Left forelimb (tissue), 1 donor: ENCODE results near the gene GALNT17.

ENCODE experiments used
- DNase-seq: peaks from one replicate; pipeline ENCODE4 v3.0.0-alpha.2; 2018; ENCODE audit warnings: low spot score

GALNT17 gene

DNA sequence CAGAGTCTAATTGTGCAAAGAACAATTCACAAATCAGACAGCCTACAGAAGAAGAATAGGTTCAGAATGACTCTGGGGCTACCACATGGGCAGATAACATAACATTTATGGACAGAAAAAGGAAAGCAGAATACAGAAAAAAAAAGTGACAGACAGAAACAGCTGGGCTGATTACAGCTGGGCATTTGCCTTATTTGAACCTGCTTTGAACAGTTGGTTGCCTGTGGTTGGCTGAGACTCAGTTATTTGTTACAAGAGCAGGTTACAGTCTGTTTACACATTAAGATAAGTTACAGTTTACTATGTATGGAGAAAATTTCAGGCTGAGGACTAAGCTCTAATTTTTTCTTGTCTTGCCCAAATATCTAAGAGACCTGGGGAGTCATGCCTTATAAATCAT lies 327.2 kb downstream of the GALNT17 start:
- no peak for DNase-seq

DNA sequence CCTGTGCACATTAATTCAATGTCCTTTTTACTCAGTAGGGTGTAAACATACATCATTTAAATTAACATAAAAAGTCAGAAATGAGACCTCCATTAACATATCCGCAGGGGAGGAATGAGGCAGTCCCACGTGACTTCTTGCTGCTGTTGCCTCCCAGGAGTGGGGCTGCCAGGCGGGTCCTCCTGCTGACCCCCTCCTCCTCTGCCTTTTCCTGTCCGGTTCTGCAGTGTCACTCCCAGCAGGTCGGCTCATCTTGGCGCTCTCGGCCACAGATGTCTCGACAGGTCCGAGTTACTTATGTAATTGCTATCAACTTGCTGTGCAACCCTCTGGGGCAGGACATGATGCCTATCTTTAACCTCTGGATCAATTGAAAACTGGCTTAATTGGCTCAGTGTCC lies 329.6 kb downstream of the GALNT17 start:
- DNase-seq, result no peak

DNA sequence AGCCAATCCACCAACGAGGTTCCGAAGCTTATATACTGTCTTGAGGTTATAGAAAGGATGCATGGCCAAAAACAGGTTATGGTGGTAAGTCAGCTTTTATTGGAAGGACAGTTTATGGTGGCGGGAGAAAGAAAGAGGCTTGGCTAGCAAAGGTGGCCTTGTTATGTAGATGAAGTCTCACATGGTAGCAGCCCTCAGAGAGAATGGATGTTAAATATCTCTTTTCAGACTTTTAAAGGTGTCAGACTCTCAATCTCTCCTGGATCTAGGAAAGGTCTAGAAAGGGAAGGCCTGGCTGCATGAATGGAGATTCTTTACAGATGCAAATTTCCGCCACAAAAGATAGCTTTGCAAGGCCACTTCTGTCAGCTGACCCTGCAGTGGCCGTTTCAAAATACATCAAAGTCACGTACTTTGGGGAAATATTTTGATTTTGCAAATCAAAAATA lies 333.8 kb downstream of the GALNT17 start:
- no peak for DNase-seq

DNA sequence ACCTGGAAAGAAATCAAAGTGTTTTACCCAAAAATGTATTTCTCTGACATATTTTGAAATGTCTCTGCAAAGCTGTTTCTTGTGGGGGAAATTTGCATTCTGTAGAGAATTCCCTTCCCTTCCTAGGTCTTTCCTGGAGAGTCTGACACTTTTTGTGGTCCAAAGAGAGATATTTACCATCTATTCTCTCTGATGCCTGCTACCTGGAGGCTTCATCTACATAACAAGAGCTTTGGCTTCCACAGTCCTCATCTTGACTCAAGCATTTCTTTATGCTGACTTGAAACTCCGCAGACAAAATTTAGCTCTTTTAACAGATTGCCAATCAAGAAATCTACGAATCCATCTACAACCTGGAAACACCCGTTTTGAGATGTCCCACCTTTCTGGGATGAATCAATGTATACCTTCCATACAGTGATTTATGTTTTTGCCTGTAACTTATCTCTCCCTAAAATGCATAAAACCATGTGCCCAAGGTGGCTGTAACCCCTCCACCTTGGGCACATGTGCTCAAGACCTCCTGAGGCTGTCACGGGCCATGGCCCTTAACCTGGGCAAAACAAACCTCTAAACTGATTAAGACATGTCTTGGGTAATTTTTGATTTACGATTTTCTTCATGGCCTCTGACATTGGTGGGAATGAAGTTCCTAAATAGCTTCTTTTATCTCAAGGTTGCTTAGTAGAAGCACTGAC lies 334.7 kb downstream of the GALNT17 start:
- no peak for DNase-seq

DNA sequence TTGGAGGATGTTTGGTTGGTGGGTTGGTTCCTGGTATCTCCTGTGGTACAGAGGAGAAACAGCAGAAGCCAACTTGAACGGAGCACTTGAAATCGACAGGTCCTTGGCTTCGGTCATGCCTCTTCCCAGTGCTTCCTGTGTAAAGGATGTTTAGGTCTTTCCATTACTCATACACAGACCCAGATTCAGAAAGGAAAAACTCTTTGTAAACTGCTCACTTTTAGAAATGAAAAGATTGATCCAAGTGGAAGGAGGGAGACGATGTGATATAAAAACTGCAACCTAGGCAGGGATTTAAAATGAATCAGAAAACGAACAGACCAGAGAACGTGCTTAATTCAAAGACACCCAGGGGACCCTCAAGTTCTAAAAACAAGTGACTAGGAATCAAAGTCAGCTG lies 338.4 kb downstream of the GALNT17 start:
- DNase-seq, result no peak

DNA sequence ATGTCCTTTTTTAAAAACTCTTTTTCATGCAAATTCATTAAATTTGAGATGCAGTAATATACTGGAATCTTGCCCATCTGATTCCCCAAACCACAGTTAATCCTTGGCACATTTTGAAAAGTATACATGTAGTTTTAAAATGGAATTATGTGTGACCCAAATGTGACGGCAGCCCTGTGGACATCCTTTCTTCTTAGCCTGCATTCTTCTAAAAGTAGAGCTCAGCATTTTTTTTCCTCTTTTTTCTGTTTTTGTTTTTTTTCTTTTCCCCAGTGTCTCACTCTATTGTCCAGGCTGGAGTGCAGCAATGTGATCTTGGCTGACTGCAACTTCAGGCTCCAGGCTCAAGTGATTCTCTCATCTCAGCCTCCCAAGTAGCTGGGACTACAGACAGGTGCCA lies 338.9 kb downstream of the GALNT17 start:
- DNase-seq, result no peak

DNA sequence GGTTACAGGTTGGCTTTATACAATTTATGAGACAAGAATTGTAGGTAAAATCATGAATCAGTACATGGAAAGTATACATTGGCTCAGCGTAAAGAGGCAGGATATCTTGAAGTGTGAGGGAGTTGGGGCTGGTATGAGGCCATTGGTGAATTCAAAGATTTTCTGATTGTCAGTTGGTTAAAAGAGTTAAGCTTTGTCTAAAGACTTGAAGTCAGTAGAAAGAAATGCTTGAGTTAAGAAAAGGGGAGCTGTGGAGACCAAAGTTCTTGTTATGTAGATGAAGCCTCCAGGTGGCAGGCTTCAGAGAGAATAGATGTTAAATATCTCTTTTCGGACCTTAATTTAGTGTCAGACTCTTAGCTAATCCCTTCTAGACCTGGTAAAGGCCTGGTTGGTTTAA lies 341.0 kb downstream of the GALNT17 start:
- no peak for DNase-seq

DNA sequence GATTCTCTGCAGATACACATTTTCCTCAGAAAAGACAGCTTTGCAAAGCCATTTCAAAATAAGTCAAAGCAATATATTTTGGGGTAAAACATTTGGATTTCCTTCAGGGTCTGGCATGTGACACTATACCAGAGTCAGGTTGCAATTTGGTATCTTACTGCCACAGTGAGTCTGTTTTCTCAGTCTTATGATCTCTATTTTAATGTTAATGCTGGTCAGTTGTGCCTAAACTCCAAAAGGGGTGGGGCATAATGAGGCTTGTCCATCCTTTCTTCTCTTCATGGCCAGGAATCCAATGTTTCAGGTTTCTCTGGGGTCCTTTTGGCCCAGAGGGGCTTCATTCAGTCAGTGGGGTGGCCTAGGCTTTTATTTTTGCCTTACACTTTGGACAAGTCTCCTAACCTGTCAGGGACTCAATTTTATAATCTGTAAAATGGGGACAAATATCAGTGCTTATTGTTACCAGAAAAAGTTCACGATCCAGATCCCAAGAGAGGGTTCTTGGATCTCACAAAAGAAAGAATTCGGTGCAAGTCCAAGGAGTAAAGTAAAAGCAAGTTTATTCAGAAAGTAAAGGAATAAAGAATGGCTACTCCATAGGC lies 341.5 kb downstream of the GALNT17 start:
- DNase-seq, result no peak

DNA sequence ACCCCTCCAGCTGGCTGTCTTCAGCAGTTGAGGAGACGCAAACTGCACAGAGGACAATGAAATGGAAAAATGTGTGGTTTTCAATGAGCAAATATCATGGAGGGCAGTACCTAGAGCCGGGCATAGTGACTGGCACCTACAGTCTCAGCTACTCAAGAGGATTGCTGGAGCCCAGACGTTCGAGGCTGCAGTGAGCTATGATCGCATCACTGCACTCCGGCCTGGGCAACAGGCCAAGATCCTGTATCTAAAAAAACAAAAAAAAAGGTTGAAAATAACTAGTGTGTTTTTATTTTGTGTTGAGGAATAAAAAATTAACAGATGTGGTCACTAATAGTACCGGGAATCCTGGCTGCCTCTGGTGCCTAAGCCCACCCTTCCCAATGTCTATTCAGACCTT lies 345.5 kb downstream of the GALNT17 start:
- DNase-seq, result no peak

DNA sequence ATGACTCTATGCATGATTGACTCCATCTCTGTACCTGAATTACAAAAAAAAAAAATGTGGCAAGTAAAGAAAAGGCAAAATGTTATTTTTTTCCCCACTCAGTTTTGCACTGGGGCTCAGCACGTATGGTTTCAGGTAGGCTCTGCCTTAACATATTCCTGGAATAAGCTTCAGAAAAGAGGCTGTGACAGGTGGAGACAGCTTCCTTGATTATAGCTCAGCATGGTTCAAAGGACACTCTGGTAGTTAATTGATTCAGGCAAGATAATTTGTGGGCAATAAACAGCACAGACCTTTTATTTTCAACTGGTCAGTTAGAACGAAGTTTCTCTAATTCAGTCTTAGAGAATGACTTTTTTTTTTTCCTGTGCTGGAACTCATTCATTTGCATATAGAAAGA lies 347.3 kb downstream of the GALNT17 start:
- no peak for DNase-seq

DNA sequence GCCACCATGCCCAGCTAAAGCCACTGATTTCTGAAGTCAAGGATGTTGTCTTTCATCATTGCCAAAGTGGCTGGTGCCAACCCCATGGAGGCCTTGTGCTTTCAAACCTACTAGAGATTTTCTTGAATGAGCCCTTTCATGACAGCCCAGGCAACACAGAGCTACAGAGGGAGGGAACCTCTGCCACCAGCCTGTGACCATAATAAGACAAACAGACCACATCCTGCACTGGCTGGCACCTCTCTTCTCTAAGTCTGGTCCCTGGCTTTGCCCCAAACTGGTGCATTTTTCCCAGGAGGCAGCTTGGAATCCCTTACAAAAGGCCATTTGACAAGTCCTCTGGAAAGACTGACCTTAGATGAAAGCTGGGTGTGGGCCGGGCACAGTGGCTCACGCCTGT lies 348.8 kb downstream of the GALNT17 start:
- no peak for DNase-seq

DNA sequence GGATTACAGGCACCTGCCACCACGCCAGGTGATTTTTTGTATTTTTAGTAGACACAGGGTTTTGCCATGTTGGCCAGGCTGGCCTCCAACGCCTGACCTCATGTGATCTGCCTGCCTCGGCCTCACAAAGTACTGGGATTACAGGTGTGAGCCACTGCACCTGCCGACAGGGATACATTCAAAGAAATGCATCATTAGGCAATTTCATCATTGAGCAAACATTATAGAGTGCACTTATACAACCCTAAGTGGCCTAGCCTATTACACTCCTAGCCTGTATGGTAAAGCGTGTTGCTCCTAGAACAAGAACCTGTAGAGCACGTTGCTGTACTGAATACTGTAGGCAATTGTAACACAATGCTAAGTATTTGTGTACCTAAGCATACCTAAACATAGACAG lies 350.3 kb downstream of the GALNT17 start:
- DNase-seq, result no peak

DNA sequence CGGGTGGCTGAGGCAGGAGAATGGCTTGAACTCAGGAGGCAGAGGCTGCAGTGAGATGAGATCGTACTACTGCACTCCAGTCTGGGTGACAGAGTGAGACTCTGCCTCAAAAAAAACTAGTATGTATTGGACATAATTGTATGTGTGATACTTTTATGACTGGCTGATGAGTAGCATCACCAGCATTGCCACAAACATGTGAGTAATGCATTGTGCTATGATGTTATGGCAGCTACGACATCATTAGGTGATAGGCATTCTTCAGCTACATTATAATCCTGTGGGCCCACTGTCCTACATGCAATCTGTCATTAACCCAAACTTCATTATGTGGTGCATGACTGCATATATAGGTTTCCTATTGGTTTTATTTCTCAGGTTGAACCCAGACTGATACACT lies 352.4 kb downstream of the GALNT17 start:
- no peak for DNase-seq

DNA sequence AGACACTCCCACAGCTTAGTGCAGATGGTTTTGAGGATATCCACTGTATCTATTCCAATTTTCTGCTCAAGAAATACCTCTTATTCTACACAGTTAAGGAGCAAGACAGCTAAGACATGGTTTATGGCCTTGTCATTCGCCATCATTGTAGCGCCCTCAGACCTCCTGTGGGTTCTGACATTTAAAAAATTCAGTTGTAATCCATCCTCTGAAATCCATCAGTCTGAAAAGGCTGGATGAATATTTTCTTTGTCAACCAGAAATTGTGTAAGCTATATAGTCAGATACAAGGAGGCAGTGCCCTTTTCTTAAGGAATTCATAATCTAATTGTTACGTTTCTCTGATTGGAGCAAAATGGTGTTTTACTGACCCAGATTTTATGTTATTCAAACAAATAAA lies 353.6 kb downstream of the GALNT17 start:
- no peak for DNase-seq

DNA sequence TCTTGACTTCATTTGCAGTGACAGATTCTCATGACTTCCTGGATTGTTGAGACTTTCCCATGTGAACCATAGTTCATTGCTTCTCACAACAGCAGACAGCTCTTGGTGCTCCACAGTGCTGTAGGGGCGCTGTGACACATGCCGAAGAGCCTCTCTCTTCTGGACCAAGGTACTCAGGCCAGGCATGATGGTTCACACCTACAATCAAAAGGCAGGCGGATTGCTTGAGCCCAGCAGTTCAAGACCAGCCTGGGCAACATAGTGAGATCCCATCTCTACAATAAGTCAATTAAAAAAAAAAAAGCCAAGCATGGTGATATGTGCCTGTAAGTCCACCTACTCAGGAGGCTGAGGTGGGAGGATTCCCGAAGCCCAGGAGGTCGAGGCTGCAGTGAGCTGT lies 354.5 kb downstream of the GALNT17 start:
- no peak for DNase-seq

DNA sequence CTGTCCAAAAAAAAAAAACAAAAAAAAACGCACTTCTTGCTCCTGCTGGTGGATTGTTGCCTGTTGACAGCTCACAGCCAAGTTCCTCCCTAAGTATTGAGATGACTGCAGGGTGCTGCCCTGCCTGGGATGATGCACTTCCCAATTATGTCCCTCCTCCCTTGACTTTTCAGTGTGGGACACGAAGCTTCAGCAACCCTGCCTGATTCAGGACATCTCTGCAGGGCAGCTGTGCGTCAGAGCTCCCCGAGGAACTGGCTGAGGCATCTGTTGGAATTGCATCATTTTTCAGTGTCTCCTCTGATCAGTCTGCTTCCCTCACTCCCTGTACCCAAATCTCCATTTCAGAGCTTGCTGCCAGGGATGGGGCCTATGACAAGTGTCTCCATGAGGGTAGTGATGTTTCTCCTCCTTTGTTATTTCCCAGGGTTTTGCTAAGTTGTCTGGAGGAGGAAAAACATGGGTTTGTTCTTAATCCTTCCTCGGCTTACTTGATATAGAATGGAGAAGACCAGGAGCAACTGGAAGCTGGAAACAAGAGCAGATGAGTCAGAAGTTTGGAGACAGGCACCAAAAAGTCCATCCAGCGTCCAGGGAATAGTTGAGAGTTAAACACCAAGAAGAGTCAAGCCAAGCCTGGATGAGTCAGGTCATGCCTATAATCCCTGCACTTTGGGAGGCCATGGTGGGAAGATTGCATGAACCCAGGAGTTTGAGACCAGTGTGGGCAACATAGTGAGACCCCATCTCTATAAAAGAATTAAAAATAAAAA lies 355.1 kb downstream of the GALNT17 start:
- DNase-seq, result no peak

DNA sequence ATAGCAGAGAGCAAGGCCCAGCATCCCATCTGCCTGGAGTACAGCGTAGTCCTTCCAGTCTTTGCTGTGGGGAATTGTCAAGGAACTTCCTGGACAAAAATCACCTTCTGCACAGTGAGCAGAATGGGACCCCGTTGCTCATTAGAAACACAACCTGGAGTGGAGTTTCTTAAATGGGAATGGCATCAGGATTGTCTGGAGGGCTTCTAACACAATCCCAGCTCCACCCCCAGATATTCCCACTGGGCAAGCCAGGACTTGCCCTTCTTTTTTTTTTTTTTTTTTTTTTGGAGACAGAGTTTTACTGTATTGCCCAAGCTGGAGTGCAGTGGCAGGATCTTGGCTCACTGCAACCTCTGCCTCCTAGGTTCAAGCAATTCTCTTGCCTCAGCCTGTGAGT lies 356.4 kb downstream of the GALNT17 start:
- DNase-seq, result no peak

DNA sequence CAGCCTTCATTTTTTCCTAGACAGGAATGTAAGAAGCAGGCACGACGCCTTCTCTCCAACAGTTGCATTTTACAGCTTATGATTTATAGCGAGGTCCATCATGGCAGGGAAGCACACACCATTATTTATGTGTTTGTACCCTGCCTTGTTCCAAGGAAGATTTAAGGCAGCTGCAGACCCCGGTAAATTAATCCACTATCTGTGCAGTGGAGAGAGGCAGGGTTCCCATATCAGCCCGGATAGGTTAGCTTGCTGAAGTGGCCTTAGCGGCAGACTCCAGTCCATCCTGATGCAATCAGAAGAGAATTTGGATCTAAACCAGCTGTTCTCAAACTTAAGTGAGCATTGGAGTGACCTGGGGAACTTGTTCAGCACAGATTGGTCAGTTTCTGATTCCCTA lies 359.4 kb downstream of the GALNT17 start:
- no peak for DNase-seq

DNA sequence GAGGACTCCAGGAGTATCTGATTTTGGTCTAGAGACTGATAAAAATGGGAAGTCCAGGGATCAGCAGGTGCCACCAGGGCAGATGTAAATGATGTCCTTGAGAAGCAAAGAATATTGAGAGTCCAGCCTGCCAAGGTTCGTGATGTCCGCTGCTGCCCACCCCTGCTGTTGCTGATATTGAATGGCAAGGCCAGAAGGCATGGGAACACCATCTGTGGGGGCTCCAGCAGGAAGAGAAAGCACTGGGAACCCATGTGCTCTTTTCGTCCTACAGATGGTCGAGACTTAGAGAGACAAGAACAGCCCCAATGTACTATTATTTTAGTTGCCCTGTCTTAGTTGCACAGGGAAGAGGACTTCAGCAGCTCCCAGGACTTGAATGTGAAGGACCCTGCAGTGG lies 363.9 kb downstream of the GALNT17 start:
- DNase-seq, result no peak

DNA sequence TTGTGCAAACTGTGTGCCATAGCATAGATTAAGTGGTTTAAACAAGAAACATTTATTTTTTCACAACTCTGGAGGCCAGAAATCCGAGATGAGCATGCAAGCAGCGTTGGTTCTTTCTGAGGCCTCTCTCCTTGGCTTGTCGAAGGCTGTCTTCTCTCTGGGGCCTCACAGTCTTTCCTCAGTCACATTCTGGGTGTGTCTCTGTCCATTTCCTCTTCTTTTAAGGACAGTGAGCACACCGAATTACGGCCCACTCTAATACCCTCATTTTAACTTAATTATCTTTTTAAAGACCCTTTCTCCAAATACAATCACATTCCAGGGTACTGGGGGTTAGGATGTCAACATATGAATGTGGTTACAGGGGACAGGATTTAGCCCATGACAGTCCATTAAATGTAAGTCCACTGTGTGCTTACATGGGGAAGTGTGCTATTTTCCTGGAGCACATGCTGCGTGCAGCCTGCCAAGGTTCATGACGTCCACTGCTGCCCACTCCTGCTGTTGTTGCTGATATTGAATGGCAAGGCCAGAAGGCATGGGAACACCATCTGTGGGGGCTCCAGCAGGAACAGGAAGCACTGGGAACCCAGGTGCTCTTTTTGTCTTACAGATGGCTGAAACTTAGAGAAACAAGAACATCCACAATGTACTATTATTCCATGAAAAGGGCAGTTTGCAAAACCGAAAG lies 365.5 kb downstream of the GALNT17 start:
- no peak for DNase-seq

DNA sequence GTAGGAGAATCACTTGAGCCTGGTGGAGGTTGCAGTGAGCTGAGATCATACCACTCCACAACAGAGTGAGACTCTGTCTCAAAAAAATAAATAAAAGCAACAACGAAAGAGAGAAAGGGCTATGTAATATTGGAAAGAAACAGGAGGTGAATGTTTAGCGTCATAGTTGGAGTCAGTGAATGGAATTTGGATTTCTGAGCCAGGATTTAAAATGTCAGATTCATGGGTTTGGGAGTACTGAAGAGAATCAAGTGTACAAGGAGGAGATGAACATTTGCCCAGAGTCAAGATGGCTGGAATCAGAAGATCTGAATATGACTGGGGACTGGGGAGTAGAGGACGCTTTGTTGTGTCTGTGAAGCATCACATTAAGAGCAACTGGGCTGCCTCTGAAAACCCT lies 366.4 kb downstream of the GALNT17 start:
- DNase-seq, result no peak

DNA sequence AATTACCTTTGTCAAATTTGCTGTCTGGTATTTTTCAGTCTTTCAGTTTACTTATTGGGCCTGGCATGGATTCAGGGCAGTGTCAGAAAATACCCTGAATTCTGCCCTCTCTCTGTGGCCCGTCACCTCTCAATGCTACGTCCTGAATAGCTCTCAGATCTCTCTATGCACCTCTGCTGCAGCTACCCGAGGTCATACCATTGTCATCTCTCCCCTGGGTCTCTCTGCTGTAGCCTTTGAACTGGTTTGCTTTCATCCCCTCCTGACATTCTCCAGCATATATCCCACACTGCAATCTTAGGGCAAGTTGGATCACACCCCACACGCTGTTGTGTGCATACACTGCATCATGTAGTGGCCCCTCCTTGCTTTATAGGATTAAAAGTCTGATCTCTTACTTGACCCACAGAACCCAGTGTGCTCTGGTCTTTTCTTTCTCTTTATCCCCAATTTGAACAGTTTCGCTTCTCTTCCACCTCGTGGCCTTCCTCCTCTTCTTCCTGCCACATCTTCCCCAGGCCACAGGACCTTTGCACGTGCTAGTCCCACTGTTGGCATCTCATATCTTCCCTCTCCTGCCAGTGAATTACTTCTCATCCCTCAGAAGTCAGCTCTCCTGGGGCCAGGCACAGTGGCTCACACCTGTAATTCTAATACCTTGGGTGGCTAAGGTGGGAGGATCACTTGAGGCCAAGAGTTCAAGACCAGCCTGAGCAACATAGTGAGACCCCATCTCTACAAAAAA lies 372.9 kb downstream of the GALNT17 start:
- no peak for DNase-seq
